GM12891 (cell line): Measurements from ENCODE around the gene OR6A2.

Source experiments
- POLR2A ChIP-seq: IDR thresholded peaks from 2 replicates; pipeline ENCODE4 v1.6.1; 2011; ENCODE audit warnings: low read depth, low read length, control low read depth
- POLR2AphosphoS5 ChIP-seq: IDR thresholded peaks from 2 replicates; pipeline ENCODE4 v1.6.1; 2011; ENCODE audit warnings: low read depth, low read length, control low read depth

- TF ChIP-seq POLR2A, result no peak
- no peak for TF ChIP-seq POLR2AphosphoS5
Observed at GRCh38 chr11:6799402-6799801, at the start of gene OR6A2.
